ENCODE measurements around the gene ABCC4. TPM values are rescaled to one million over a fixed set of nuclear protein-coding genes. Genes with fewer than 3 reads are reported as not detected.

The ABCC4 gene
- polyA plus RNA-seq, 1 donor, result 15.1 TPM

GRCh38 chr13:95246292-95247082 is 54.8 kb downstream of the ABCC4 start:
- DNase-seq, result no peak
- Histone ChIP-seq H3K36me3 (ENCODE audit: control insufficient read depth, insufficient read depth, low read length) (peaks cover 9% of the 10 kb centered on the region), H3K27me3 (ENCODE audit: control insufficient read depth, insufficient read depth, low read length) (no peaks in the 10 kb centered on the region), H3K4me1 (ENCODE audit: control insufficient read depth, insufficient read depth, low read length) (no peaks in the 10 kb centered on the region), H3K4me3 (ENCODE audit: low read length) (no peak overlapping the region), H3K27ac (ENCODE audit: low read length) (no peak overlapping the region), H3K9me3 (ENCODE audit: control insufficient read depth, low read depth, low read length) (no peaks in the 10 kb centered on the region)
- 94% methylated on average over 4 of the region's 10 CpGs for WGBS (ENCODE audit: insufficient coverage, low lambda C conversion rate)

- WGBS (ENCODE audit: insufficient coverage, low lambda C conversion rate), result no CpG with 5 or more reads among the region's 2 CpGs
- Histone ChIP-seq H3K4me3 (ENCODE audit: low read length) (no peak overlapping the region), H3K4me1 (ENCODE audit: control insufficient read depth, insufficient read depth, low read length) (no peaks in the 10 kb centered on the region), H3K27ac (ENCODE audit: low read length) (no peak overlapping the region), H3K27me3 (ENCODE audit: control insufficient read depth, insufficient read depth, low read length) (no peaks in the 10 kb centered on the region), H3K9me3 (ENCODE audit: control insufficient read depth, low read depth, low read length) (no peaks in the 10 kb centered on the region), H3K36me3 (ENCODE audit: control insufficient read depth, insufficient read depth, low read length) (peaks cover 9% of the 10 kb centered on the region)
- no peak for DNase-seq
Observed at GRCh38 chr13:95245071-95245470, 56.2 kb downstream of the ABCC4 start.

- no peaks in the 10 kb centered on the region for H3K9me3 ChIP-seq (ENCODE audit: control insufficient read depth, low read depth, low read length)
- no peak overlapping the region for H3K27ac ChIP-seq (ENCODE audit: low read length)
- no CpG with 5 or more reads among the region's 7 CpGs for WGBS (ENCODE audit: insufficient coverage, low lambda C conversion rate)
- DNase-seq, result no peak
- peaks cover 9% of the 10 kb centered on the region for H3K36me3 ChIP-seq (ENCODE audit: control insufficient read depth, insufficient read depth, low read length)
- H3K27me3 ChIP-seq (ENCODE audit: control insufficient read depth, insufficient read depth, low read length), result no peaks in the 10 kb centered on the region
- H3K4me3 ChIP-seq (ENCODE audit: low read length), result no peak overlapping the region
- no peaks in the 10 kb centered on the region for H3K4me1 ChIP-seq (ENCODE audit: control insufficient read depth, insufficient read depth, low read length)
Observed at GRCh38 chr13:95243207-95243606, 58.0 kb downstream of the ABCC4 start.

GRCh38 chr13:95241321-95241720 is 59.9 kb downstream of the ABCC4 start:
- H3K9me3 ChIP-seq (ENCODE audit: control insufficient read depth, low read depth, low read length), result no peaks in the 10 kb centered on the region
- WGBS (ENCODE audit: insufficient coverage, low lambda C conversion rate), result no CpG with 5 or more reads among the region's 1 CpG
- no peaks in the 10 kb centered on the region for H3K4me1 ChIP-seq (ENCODE audit: control insufficient read depth, insufficient read depth, low read length)
- peaks cover 5% of the 10 kb centered on the region for H3K36me3 ChIP-seq (ENCODE audit: control insufficient read depth, insufficient read depth, low read length)
- no peak overlapping the region for H3K27ac ChIP-seq (ENCODE audit: low read length)
- no peak overlapping the region for H3K4me3 ChIP-seq (ENCODE audit: low read length)
- H3K27me3 ChIP-seq (ENCODE audit: control insufficient read depth, insufficient read depth, low read length), result no peaks in the 10 kb centered on the region
- DNase-seq, result no peak

- WGBS (ENCODE audit: insufficient coverage, low lambda C conversion rate), result no CpG with 5 or more reads among the region's 2 CpGs
- Histone ChIP-seq H3K9me3 (ENCODE audit: control insufficient read depth, low read depth, low read length) (no peaks in the 10 kb centered on the region), H3K36me3 (ENCODE audit: control insufficient read depth, insufficient read depth, low read length) (peaks cover 3% of the 10 kb centered on the region)
Observed at GRCh38 chr13:95239283-95239682, 62.0 kb downstream of the ABCC4 start.

GRCh38 chr13:95237310-95237870 is 63.9 kb downstream of the ABCC4 start:
- Histone ChIP-seq H3K27ac (ENCODE audit: low read length) (no peak overlapping the region), H3K4me1 (ENCODE audit: control insufficient read depth, insufficient read depth, low read length) (no peaks in the 10 kb centered on the region), H3K36me3 (ENCODE audit: control insufficient read depth, insufficient read depth, low read length) (no peaks in the 10 kb centered on the region), H3K27me3 (ENCODE audit: control insufficient read depth, insufficient read depth, low read length) (no peaks in the 10 kb centered on the region), H3K4me3 (ENCODE audit: low read length) (no peak overlapping the region), H3K9me3 (ENCODE audit: control insufficient read depth, low read depth, low read length) (no peaks in the 10 kb centered on the region)
- DNase-seq, result no peak
- no CpG with 5 or more reads among the region's 7 CpGs for WGBS (ENCODE audit: insufficient coverage, low lambda C conversion rate)

More at GRCh38 chr13:95239283-95239682, 62.0 kb downstream of the ABCC4 start:
- no peak overlapping the region for H3K27ac ChIP-seq (ENCODE audit: low read length)
- DNase-seq, result no peak
- no peaks in the 10 kb centered on the region for H3K4me1 ChIP-seq (ENCODE audit: control insufficient read depth, insufficient read depth, low read length)
- H3K27me3 ChIP-seq (ENCODE audit: control insufficient read depth, insufficient read depth, low read length), result no peaks in the 10 kb centered on the region
- no peak overlapping the region for H3K4me3 ChIP-seq (ENCODE audit: low read length)

- Histone ChIP-seq H3K4me3 (ENCODE audit: low read length) (no peak overlapping the region), H3K27me3 (ENCODE audit: control insufficient read depth, insufficient read depth, low read length) (no peaks in the 10 kb centered on the region), H3K36me3 (ENCODE audit: control insufficient read depth, insufficient read depth, low read length) (no peaks in the 10 kb centered on the region), H3K27ac (ENCODE audit: low read length) (no peak overlapping the region), H3K4me1 (ENCODE audit: control insufficient read depth, insufficient read depth, low read length) (no peaks in the 10 kb centered on the region), H3K9me3 (ENCODE audit: control insufficient read depth, low read depth, low read length) (no peaks in the 10 kb centered on the region)
- 75% methylated on average over 2 of the region's 9 CpGs for WGBS (ENCODE audit: insufficient coverage, low lambda C conversion rate)
- no peak for DNase-seq
Observed at GRCh38 chr13:95236774-95237173, 64.5 kb downstream of the ABCC4 start.

- Histone ChIP-seq H3K4me3 (ENCODE audit: low read length) (no peak overlapping the region), H3K4me1 (ENCODE audit: control insufficient read depth, insufficient read depth, low read length) (no peaks in the 10 kb centered on the region), H3K27ac (ENCODE audit: low read length) (no peak overlapping the region), H3K27me3 (ENCODE audit: control insufficient read depth, insufficient read depth, low read length) (no peaks in the 10 kb centered on the region), H3K9me3 (ENCODE audit: control insufficient read depth, low read depth, low read length) (no peaks in the 10 kb centered on the region), H3K36me3 (ENCODE audit: control insufficient read depth, insufficient read depth, low read length) (no peaks in the 10 kb centered on the region)
- no CpG with 5 or more reads among the region's 7 CpGs for WGBS (ENCODE audit: insufficient coverage, low lambda C conversion rate)
- DNase-seq, result no peak
Observed at GRCh38 chr13:95235974-95236373, 65.3 kb downstream of the ABCC4 start.

GRCh38 chr13:95235199-95235756 is 66.0 kb downstream of the ABCC4 start:
- Histone ChIP-seq H3K4me1 (ENCODE audit: control insufficient read depth, insufficient read depth, low read length) (no peaks in the 10 kb centered on the region), H3K9me3 (ENCODE audit: control insufficient read depth, low read depth, low read length) (no peaks in the 10 kb centered on the region), H3K4me3 (ENCODE audit: low read length) (no peak overlapping the region), H3K27ac (ENCODE audit: low read length) (no peak overlapping the region), H3K36me3 (ENCODE audit: control insufficient read depth, insufficient read depth, low read length) (no peaks in the 10 kb centered on the region), H3K27me3 (ENCODE audit: control insufficient read depth, insufficient read depth, low read length) (no peaks in the 10 kb centered on the region)
- DNase-seq, result no peak
- 88% methylated on average over 1 of the region's 3 CpGs for WGBS (ENCODE audit: insufficient coverage, low lambda C conversion rate)

- no peak for DNase-seq
- Histone ChIP-seq H3K36me3 (ENCODE audit: control insufficient read depth, insufficient read depth, low read length) (no peaks in the 10 kb centered on the region), H3K4me1 (ENCODE audit: control insufficient read depth, insufficient read depth, low read length) (no peaks in the 10 kb centered on the region), H3K27me3 (ENCODE audit: control insufficient read depth, insufficient read depth, low read length) (no peaks in the 10 kb centered on the region), H3K4me3 (ENCODE audit: low read length) (no peak overlapping the region), H3K9me3 (ENCODE audit: control insufficient read depth, low read depth, low read length) (no peaks in the 10 kb centered on the region), H3K27ac (ENCODE audit: low read length) (no peak overlapping the region)
- no CpG with 5 or more reads among the region's 2 CpGs for WGBS (ENCODE audit: insufficient coverage, low lambda C conversion rate)
Observed at GRCh38 chr13:95234242-95234641, 67.0 kb downstream of the ABCC4 start.
